RKO (cell line): ENCODE data around the gene MEGF6.
"Not testable (repeated sequence)": the region's sequence is repeated elsewhere in the genome, so short reads cannot be mapped to it uniquely, and the experiment has no call there.

Source experiments
- DNase-seq: peaks from one replicate; pipeline ENCODE4 v3.0.0-alpha.2; 2016; ENCODE audit warnings: low spot score

Gene MEGF6

DNA sequence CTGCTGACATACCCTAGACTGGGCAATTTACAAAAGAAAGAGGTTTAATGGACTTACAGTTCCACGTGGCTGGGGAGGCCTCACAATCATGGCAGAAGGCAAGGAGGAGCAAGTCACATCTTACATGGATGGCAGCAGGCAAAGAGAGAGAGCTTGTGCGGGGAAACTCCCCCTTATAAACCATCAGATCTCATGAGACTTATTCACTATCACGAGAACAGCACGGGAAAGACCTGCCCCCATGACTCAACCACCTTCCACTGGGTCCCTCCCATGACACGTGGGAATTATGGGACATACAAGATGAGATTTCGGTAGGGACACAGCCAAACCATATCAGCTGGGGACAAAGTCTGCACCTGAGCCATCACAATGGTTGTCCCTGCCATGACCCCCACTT, 35.8 kb downstream of the MEGF6 start:
- DNase-seq, result not testable (repeated sequence)

DNA sequence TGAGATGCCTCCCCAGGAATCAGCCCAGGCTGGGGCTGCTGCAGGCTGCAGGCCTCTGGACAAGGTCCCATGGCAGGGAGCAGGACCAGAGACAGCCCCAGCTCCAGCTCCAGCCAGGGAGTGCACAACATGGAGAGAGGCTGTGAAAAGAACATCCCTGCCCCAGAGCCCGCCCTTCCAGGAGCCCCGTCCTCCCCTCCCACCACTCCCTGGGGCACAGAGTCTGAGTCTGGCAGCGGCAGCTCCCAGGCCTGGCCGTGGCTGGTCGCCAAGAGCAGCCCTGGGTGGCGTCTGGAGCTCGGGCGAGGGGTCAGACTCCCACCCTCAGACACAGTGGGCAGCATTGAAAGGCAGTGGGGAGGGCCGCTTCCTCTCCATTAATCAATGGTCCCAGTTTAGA, 37.8 kb downstream of the MEGF6 start:
- no peak for DNase-seq

DNA sequence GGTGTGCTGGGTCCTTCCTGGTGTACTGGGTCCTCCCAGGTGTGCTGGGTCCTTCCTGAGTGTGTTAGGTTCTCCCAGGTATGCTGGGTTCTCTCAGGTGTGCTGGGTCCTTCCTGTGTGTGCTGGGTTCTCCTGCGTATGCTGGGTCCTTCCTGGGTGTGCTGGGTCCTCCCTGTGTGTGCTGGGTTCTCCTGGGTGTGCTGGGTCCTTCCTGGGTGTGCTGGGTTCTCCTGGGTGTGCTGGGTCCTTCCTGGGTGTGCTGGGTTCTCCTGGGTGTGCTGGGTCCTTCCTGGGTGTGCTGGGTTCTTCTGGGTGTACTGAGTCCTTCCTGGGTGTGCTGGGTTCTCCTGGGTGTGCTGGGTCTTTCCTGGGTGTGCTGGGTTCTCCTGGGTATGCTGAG, 38.7 kb downstream of the MEGF6 start:
- DNase-seq, result not testable (repeated sequence)

DNA sequence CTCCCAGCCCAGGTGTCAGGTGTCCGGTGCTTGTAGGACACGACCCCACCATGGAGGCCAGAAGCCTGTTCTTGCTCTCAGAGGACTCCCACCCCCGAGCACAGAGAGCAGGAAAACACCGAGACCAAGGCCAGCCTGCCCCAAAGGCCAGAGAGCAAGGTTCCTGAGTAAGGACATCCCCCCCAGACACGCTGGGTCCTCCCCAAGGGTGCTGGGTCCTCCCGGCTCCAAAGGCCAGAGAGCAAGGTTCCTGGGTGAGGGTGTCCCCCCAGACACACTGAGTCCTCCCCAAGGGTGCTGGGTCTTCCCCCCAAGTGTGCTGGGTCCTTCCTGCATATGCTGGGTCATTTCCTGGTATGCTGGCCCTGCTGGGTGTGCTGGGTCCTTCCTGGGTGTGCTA, 40.0 kb downstream of the MEGF6 start:
- DNase-seq, result no peak

DNA sequence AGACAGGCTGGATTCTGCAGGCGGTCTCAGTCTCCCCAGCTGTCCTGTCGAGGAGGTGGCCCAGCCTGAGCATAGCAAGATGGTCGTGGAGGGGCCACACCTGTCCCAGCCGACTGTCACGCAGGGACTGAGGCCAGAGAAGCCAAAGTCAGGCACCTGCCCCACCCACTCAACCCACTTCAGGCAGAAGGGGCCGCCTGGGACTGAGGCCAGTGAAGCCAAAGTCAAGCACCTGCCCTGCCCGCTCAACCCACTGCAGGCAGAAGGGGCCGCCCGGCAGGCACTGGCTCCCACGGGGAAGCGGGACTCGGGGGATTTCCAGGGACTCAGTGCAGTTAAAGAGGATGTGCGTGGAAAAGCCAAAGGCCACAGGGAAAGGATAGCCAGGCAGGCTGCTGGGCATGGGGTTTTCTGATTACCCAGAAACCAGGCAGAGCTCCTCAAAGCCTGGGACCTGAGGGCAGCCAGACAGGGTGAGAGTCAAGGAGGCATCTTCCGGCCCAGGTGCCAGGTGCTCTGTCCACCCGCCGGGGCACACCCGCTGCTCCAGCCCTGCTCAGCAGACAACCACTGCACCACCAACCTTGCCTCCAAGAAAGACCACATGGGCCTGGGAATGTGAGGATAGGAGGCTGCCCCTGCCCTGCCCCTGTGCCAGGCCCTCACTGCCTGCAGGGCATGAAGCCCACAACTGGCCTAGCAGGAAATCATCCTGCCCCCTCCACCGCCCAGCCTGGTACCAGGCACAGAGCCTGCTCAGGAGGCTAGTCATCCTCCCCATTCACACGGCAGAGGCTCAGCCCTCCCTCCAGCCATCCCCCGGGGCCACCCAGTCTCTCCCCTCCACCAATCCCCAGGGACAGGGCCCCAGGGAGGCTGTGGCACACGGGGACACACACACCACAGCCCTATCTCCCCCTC, 41.0 kb downstream of the MEGF6 start:
- DNase-seq, result no peak

DNA sequence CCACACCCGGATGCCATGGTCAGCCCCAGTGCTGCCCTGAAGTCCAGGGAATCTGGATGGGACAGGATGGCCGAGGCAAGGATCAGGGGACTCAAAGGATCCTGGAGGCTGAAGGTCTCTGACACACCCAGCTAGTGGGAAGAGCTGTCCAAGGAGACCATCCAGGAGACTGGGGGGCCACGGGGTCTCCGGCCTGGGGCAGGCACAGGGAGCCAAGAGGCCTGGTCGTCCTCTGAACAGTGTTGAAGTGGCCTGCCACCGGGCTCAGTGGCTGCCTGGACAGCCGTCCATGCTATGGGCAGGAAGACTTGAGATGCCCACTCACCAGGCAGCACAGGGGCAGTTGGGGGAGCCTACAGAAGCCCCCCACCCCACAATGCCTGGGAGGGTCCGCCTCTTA, 41.9 kb downstream of the MEGF6 start:
- DNase-seq, result no peak

DNA sequence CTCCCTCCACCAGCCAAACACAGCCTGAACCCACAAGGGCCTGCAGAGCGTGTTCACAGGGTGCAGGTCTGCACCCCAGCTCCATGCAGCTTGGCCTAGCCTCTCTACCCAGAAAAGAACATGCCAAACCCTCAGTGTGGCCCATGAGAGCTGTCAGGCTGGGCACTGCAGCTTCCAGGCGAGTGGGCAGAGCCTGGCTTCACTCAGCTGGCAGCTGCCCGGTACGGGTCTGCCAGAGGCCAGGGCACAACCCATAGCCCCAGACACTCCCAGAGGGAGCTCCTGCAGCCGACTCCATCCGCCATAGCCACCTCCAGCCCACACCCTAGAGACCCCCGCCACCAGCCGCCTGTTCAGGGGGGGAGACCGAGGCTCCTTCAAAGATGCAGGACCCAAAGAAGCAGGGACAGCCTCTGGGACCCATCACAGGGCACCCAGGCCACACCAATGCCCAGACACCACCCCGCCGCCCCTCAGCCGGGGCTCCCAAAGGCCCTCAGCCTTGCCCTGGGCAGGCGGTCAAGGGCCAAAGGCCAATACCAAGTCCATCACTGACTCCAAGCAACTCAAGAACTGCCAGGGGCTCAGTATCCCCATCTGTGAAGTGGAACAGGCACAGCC, 42.4 kb downstream of the MEGF6 start:
- DNase-seq, result no peak

DNA sequence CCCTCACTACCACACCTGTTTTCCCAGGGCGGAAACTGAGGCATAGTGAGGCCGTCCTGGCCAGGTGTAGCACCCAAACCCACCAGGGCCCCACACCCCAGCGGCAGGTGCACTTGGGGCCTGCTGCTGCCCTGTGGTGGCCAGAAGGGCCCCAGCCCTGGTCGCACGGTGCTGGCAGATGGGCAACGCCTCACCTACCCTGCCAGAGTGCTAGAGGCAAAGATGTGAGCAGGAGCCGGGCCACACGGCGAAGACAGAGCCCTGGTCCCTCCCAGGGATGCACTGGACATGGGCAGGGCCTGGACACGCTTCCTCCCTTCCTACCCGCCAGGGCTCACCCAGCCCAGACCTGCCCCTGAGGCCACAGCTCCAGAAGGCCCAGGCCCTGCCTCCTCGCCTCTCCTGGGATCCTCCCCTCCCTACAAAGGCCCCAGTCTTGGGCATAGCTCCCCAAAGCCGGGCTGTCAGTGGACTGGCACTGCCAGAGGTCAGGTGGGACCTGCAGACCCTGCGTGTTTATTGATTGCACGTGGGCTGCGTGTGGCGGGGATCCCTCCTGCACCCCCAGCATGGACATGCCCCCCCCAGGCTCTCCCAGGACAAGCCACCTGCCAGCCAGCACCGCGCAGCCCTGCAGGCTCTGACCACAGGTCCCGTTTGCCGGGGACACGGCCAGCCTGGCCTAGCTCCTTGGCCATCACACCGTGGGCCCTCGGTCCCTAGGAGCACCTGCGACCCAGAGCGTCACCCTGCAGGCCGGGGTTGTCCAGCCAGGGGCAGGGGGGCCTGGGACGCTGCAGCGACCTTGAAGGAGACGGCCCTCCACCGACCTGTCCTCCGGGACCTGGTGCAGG, 44.1 kb downstream of the MEGF6 start:
- DNase-seq, result no peak

DNA sequence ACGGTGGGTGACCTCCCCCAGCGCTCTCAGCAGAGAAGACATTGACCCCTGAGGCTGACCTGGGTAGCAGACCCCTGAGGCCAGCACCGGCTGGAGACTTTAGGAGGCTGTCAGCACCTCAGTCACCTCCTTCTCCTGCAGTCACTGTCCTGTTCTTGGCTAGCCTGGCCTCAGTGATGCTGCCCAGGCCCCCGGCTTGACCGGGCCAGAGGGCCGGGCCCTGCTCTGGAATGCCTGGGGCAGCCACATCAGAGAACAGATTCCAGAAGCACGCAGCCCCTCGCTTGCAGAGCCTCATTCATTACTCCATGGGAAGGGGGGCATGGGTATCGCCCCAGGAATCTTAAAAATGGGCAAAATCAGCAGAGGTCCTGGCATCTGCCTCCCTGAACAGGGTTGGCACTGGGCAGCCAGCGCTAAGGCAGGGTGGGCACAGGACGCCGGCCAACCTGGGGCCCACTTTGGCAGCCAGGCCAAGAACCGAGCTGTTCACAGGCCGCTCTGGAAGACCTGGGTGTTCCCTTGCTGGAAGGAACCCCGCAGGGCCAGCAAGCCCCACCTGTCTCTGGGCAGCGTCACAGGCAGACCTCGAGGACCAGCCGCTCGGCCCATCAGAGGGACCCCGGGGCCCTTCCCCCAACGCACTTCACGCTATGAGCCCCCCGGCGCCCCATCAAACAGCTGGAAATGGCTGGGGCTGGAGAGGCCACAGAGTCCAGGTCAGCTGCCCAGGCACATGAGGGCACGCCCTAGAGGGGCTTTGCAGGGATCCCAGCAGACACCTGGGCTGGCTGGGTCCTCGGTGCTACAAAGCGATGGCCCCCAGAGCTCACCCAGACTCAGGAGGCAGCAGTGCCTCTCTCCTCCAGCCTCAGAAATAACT, 45.1 kb downstream of the MEGF6 start:
- DNase-seq, result no peak

DNA sequence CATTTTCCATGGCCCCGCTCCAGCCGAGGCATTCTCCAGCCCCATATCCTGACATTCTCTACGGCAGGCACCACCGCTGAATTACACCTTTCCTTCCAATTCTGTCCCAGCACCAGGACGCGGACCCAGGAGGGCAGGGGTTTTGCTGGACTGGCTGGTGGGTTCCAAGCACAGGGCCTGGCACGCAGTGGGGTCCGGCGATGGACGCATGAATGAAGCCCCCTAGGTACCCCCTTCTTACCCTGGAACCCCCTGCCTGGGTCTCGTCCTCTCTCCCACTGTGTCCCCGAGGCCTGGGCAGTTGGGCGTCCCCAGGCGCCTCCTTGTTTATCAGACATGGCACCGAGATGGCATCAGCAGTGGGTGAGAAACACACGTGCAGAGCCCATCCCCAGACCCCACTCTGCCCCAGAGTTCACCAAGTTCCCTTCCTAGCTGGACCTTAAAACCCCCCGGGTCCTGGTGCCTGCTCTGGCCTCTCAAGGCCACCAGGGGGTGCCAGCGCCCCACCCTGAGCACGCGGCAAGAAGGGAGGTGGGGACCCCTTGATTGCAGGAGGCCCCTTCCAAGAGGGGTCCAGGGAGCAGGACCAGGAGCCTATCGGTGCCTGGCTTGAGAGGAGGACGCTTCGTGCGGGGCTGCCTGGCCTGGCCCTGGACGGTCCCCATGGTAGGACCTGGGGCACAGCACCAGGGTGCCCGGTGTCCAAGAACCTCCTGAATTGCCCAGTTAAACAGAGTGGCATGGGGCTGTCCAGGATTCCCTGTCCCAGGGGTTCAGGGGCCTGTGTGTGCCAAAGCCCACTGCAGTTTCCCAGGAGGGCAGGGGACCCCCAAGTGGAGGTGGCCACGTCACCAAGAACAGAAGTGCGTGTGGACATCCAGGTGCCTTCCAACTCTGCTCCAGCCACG, 46.1 kb downstream of the MEGF6 start:
- no peak for DNase-seq

DNA sequence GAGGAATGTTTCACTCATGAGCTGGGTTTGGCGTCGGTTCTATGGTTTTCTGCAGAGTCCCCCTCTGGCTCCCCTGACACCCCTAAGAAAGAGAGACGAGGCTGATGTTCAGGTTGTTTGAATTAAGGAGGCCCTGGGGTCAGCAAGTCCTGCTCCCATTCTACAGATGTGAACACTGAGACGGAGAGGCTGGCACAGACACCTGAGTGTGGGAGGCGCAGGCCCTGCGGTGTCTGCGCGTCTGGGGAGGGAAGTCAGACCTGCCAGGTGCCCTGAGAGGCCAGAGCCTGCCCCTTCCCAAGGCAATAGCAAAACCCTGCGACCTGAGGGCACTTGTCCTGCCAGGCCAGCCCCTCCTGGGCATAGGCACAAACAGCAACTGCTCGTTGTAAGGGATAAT, 47.7 kb downstream of the MEGF6 start:
- DNase-seq, result no peak

DNA sequence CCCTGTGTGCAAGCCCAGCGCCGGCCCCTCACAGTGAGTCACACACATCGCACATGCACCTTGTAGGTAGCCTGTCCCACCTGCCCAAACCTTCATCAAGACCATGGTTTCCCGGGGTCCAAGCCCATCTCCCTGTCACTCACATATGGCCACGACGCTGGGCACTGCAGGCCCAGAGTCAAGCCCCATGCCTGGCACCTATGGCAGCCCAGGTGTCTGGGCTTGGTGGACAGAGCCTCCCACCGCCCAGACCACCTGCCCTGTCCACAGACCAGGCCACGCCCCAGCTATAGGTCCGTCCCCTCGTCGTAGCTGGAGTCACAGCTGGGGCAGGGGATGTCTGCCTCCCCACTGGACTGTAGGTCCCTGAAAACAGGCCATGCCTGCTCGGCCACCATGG, 48.2 kb downstream of the MEGF6 start:
- no peak for DNase-seq

DNA sequence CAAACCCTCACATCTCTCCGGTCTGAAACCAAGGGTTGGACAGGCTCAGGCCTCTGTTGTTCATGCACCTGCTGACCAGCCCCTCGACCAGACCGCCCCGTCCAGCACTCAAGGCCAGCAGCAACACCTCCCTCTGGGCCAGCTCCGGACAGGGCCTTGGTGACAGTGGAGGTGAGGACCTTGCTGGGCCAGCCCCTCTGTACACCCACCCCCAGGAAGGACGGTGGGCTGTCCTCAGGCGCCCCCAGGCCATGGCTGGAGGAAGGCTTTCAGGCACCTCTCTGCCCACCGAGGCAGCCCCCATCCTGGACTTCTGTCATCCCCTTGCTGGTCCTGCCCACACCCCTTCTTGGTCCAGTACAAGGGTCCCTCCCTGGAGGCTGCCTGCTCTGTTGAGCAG, 48.6 kb downstream of the MEGF6 start:
- no peak for DNase-seq

DNA sequence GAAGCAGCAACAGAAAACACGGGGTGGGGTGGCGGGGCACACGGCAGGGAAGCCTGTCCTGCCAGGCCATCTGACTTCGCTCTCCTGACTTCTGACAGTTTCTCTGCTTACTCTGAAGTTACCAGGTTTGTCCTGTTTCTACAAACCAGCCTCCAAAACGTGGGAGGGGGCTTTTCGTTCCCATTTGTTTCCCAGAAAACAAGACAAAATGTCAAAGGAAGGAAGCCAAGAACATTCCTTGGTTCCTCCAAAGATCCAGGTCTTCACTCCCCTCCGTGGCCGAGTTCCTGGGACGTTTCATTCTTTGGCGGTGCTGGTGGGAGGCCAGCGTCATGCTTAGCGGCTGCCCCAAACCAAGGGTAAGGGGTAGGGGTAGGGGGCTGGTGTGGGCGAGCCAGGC, 49.6 kb downstream of the MEGF6 start:
- DNase-seq, result no peak

DNA sequence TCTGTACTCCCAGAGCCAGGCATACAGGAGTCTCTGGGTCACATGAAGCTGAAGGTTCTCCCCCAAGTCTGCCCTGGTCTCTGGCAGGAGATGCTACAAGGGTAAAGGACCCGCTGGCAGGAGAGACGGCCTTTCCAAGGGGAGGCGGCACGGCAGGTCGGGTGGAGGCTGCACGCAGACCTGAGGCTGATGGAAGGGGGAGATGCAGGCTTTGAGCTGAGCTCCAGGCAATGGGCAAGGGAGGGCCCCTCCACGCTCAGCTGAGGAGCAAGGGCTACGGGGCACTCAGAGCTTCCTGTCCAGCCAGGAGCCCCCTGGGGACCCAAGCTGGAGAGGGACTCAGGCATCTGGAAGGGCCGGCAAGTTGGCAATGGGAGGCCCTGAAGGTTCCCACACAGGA, 50.3 kb downstream of the MEGF6 start:
- no peak for DNase-seq

DNA sequence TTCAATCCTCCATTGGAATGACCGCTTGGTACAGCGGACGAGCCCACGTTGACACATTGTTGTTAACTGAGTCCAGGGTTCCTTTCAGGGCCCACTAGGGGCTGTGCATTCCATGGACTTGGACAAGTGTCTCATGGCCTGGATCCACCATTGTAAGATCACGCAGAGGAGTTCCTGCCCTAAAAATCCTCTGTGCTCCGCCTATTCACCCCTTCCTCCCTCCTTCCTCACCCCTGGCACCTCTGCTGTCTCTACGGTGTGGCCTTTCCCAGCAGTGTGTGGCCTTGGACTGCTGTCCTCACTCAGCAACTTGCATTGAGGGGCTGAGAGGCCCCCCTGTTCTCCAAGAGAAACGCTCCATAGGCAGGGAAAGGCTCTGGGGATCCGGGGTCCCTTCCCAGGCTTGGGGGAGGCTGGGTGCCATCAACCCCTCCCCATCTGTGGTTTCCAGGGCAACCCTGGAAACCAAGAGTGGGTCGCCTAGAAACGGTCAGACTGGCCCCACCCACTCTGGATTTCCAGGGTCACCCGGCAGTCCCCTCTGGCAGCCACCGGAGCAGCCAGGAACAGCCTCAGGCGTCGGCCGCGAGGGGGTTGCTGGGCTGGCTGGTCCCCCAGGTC, 50.9 kb downstream of the MEGF6 start:
- no peak for DNase-seq

DNA sequence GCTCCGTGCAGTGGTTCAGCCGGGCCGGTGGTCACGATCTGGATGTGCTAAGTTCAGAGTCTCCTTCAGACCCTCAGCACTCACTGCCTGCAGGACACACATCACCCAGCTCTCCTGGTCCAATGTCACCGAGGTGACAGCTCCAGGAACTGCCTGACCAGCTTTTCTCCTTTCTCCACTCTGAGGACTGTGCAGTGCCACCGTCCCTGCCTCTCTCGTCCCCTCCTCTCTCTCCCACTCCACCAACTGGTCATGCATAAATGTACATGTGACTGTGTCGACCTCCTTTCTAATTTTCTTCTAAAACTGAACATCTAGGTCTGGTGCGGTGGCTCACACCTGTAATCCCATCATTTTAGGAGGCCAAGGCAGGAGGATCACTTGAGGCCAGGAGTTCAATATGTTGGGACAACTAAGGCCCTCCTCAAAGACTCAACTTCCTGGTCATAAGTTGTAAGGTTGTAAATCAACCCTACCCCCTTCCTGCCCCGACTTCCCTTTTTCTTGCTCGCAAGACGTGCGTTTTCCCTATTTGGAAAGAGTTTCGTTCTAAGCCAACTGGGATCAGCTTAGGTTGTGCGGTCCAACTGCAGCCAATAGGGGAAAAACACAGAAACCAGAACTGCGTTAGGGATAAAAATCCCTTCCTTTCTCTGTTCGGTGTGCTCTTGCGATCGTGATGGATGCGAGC, 53.1 kb downstream of the MEGF6 start:
- DNase-seq, result no peak

DNA sequence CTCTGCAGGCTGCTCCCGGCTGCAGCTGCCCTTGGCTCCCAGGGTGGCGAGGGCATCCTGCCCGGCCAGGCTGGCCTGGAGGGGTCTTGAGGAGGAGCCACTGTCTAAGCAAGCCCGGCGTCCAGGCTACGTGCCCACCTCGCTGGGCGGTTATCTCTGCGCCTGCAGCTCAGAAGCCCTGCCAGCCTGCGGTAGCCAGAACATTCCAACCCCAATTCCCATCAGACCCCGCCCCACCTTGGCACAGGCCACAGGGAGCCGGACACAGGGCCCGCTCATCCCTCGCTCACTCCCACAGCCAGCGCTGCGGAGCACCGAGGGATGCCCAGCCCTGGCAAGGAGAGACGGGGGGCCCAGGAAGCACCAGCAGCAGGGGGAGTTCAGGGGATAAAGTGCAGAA, 53.9 kb downstream of the MEGF6 start:
- no peak for DNase-seq

DNA sequence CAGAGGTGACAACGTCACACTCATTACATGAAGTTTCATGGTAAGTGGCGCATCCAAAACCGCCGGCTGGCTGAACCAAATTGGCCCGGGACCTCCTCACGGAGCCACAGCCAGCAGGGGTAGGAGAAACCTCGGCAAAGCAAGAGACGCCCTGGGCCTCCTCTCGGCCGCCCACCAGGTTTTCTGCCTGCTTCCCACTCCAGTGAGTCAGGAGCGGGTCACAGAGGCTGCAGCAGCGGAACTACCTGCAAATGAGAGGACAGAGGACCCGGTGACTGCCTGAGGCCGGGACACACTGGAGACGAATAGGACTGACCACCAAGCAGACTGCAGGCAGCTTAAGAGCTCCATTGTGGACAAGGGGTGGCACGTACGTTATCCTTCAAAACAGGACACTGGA, 55.0 kb downstream of the MEGF6 start:
- no peak for DNase-seq
